HepG2 (cell line): Measurements from ENCODE around the gene TNFAIP6. TPM values are rescaled to one million over a fixed set of nuclear protein-coding genes. Genes with fewer than 3 reads are reported as not detected.
A peak's percentile ranks its signal among the peaks of the same experiment; 100 is the strongest.

Experiments
- EP300 ChIP-seq, 3 experiments: sonication (generic) in 1 of 3; formaldehyde crosslinking in 1 of 3; IDR thresholded peaks; 2 replicates each; pipeline versions ENCODE4 v1.5.1 to v1.6.1; 2011 to 2020; ENCODE audit warnings: low read depth in 2 of 3, low read length in 2 of 3, borderline replicate concordance in 1 of 3, improper control_type of control experiment in 1 of 3, mild to moderate bottlenecking in 1 of 3, missing genetic modification reagents in 1 of 3, moderate library complexity in 1 of 3
- HNRNPK ChIP-seq: fragments of 200-400 bp; formaldehyde crosslinking; IDR thresholded peaks from 2 replicates; pipeline ENCODE4 v1.6.1; 2018; ENCODE audit warnings: low read length, low read depth, moderate library complexity, mild to moderate bottlenecking; ENCODE audit not compliant: poor library complexity, severe bottlenecking
- LRRFIP1 ChIP-seq: sonication (generic); formaldehyde crosslinking; conservative IDR thresholded peaks from 2 replicates; pipeline ENCODE4 v1.4.0; 2020; ENCODE audit warnings: missing genetic modification reagents
- MZF1 ChIP-seq: sonication (generic); formaldehyde crosslinking; IDR thresholded peaks from 2 replicates; pipeline ENCODE4 v1.8.1; 2023; ENCODE audit warnings: mild to moderate bottlenecking, missing genetic modification reagents, borderline replicate concordance
- NFAT5 ChIP-seq: sonication (generic); formaldehyde crosslinking; IDR thresholded peaks from 2 replicates; pipeline ENCODE4 v1.4.0; 2020; ENCODE audit warnings: missing genetic modification reagents
- NR2F1 ChIP-seq, 2 experiments: fragments of 450-650 bp in 1 of 2; formaldehyde crosslinking in 1 of 2; IDR thresholded peaks; 2 replicates each; pipeline versions ENCODE4 v1.5.0 to v1.6.1; 2016 to 2020; ENCODE audit warnings: mild to moderate bottlenecking in 1 of 2, missing compliant biosample characterization in 1 of 2, missing genetic modification reagents in 1 of 2, moderate library complexity in 1 of 2
- NR2F6 ChIP-seq, 2 experiments: IDR thresholded peaks; 2 replicates each; pipeline ENCODE4 v1.6.1; 2016; ENCODE audit warnings: antibody characterized with exemption in 1 of 2, mild to moderate bottlenecking in 1 of 2
- NRL ChIP-seq: sonication (generic); formaldehyde crosslinking; IDR thresholded peaks from 2 replicates; pipeline ENCODE4 v1.5.0; 2020; ENCODE audit warnings: missing genetic modification reagents, mild to moderate bottlenecking, moderate library complexity, borderline replicate concordance
- RARA ChIP-seq: IDR thresholded peaks from 2 replicates; pipeline ENCODE4 v1.6.1; 2016; ENCODE audit warnings: missing genetic modification reagents, missing compliant biosample characterization
- RORA ChIP-seq: sonication (generic); formaldehyde crosslinking; IDR thresholded peaks from 2 replicates; pipeline ENCODE4 v1.5.0; 2020; ENCODE audit warnings: mild to moderate bottlenecking, missing genetic modification reagents, moderate library complexity
- TGIF2 ChIP-seq: IDR thresholded peaks from 2 replicates; pipeline ENCODE4 v1.6.1; 2016; ENCODE audit warnings: control low read depth, missing compliant biosample characterization
- WIZ ChIP-seq: sonication (generic); formaldehyde crosslinking; IDR thresholded peaks from 2 replicates; pipeline ENCODE4 v1.5.1; 2020; ENCODE audit warnings: mild to moderate bottlenecking, missing genetic modification reagents
- ZFYVE20 ChIP-seq: sonication (generic); formaldehyde crosslinking; IDR thresholded peaks from 2 replicates; pipeline ENCODE4 v1.8.0; 2023; ENCODE audit warnings: low read depth, mild to moderate bottlenecking, moderate library complexity, missing genetic modification reagents, borderline replicate concordance
- ZNF264 ChIP-seq: sonication (generic); formaldehyde crosslinking; IDR thresholded peaks from 2 replicates; pipeline ENCODE4 v1.4.0; 2020; ENCODE audit warnings: missing genetic modification reagents
- ZNF570 ChIP-seq: sonication (generic); formaldehyde crosslinking; IDR thresholded peaks from 2 replicates; pipeline ENCODE4 v1.4.0; 2020; ENCODE audit warnings: mild to moderate bottlenecking, missing genetic modification reagents, borderline replicate concordance
- ZNF598 ChIP-seq: sonication (generic); formaldehyde crosslinking; IDR thresholded peaks from 2 replicates; pipeline ENCODE4 v1.5.1; 2020; ENCODE audit warnings: mild to moderate bottlenecking, missing genetic modification reagents, borderline replicate concordance
- ZSCAN31 ChIP-seq: sonication (generic); formaldehyde crosslinking; IDR thresholded peaks from 2 replicates; pipeline ENCODE4 v1.5.0; 2020; ENCODE audit warnings: low read depth, mild to moderate bottlenecking, missing genetic modification reagents
- polyA plus RNA-seq, 8 experiments: library from polyadenylated mRNA; depleted of rRNA in 3 of 8; stranded (reverse) in 7 of 8; unstranded in 1 of 8; fragments of >200 nt; fragmentation: Illumina TruSeq in 4 of 8; extraction: Trizol in 4 of 8; gene quantifications; 2 replicates each; pipeline versions ENCODE4 v1.2.1 to v1.2.3, GENCODE V29; 2011 to 2016; ENCODE audit warnings: low read depth in 4 of 8, missing spikeins in 1 of 8, mixed read lengths in 1 of 8; ENCODE audit not compliant: insufficient read depth in 1 of 8
- total RNA-seq, 5 experiments: library from RNA; depleted of rRNA; stranded (reverse); fragments of >200 nt; fragmentation: Illumina TruSeq; extraction: Trizol; gene quantifications; 2 replicates each; pipeline ENCODE4 v1.2.3, GENCODE V29; 2016; ENCODE audit warnings: low read depth in 1 of 5
- TF ChIP-seq, protein P1 (sequence below): IDR thresholded peaks from 2 replicates; pipeline ENCODE4 v1.6.1; 2018; ENCODE audit warnings: missing genetic modification reagents

TNFAIP6 gene
- total and polyA plus RNA-seq, 2 of the 13 experiments (the other 11 are each of a cell fraction or from before 2014, with no cell fraction given), result not detected

GRCh38 chr2:151409601-151410484, 52.5 kb downstream of the TNFAIP6 start, which contains the start of gene RIF1 (continued):
- TF ChIP-seq, protein P1, sequence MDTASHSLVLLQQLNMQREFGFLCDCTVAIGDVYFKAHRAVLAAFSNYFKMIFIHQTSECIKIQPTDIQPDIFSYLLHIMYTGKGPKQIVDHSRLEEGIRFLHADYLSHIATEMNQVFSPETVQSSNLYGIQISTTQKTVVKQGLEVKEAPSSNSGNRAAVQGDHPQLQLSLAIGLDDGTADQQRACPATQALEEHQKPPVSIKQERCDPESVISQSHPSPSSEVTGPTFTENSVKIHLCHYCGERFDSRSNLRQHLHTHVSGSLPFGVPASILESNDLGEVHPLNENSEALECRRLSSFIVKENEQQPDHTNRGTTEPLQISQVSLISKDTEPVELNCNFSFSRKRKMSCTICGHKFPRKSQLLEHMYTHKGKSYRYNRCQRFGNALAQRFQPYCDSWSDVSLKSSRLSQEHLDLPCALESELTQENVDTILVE (CRISPR knock-in tag), result peak; percentile 96
- no peak for TF ChIP-seq NR2F6 (IDR thresholded peaks at IDR 0.05)
- TF ChIP-seq NR2F6 (CRISPR knock-in tag; IDR thresholded peaks at IDR 0.05), result no peak
- peak; percentile 50 for TF ChIP-seq RARA
- TF ChIP-seq ZSCAN31 (CRISPR knock-in tag), result peak; percentile 67; the same call in 1 of the 2 replicates
- TF ChIP-seq ZNF264 (CRISPR knock-in tag), result peak; percentile 22; the same call in 1 of the 2 replicates
- TF ChIP-seq LRRFIP1 (CRISPR knock-in tag), result no peak
- no peak for TF ChIP-seq NR2F1 (CRISPR knock-in tag; IDR thresholded peaks at IDR 0.05)
- TF ChIP-seq EP300 (IDR thresholded peaks at IDR 0.05; ENCODE audit: low read depth in 2 of 2, low read length in 2 of 2), result no peak
- TF ChIP-seq EP300 (CRISPR knock-in tag; IDR thresholded peaks at IDR 0.05; ENCODE audit: borderline replicate concordance), result no peak
- no peak for TF ChIP-seq HNRNPK
- peak; percentile 69 for TF ChIP-seq NRL (CRISPR knock-in tag)
- TF ChIP-seq ZFYVE20, result 0 out of 2 replicates have a peak, but pooled peaks have one; percentile 63
- peak; percentile 91 for TF ChIP-seq ZNF598 (CRISPR knock-in tag)
- TF ChIP-seq WIZ (CRISPR knock-in tag), result peak; percentile 84; the same call in 1 of the 2 replicates
- TF ChIP-seq NFAT5, result no peak; the same call in 1 of the 2 replicates
- no peak for TF ChIP-seq RORA (CRISPR knock-in tag)
- peak; percentile 18; the same call in 1 of the 2 replicates for TF ChIP-seq MZF1 (CRISPR knock-in tag)
- peak; percentile 88; the same call in 1 of the 2 replicates for TF ChIP-seq TGIF2
- TF ChIP-seq ZNF570, result no peak
